ENCODE results near the gene ZNF646. TPM values are rescaled to one million over a fixed set of nuclear protein-coding genes. Genes with fewer than 3 reads are reported as not detected.
A peak's percentile ranks its signal among the peaks of the same experiment; 100 is the strongest.

Gene ZNF646
- polyA plus RNA-seq, 3 donors, result 0.46 to 6.5 (median 3.0) TPM

DNA sequence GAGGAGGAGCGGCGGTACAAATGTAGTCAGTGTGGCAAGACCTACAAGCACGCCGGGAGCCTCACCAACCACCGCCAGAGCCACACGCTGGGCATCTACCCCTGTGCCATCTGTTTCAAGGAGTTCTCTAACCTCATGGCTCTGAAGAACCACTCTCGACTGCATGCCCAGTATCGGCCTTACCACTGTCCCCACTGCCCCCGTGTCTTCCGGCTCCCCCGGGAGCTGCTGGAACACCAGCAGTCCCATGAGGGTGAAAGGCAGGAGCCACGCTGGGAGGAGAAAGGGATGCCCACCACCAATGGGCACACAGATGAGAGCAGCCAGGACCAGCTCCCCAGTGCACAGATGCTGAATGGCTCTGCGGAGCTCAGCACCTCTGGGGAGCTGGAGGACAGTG is 2.8 kb downstream of the ZNF646 start:
- Histone ChIP-seq H3K4me2 (replicated peaks; ENCODE audit: extremely low read depth, low read length, poor library complexity, severe bottlenecking) (no peak overlapping the region), H3K4me3 (replicated peaks in 1 of 3; ENCODE audit: low read depth in 2 of 3, low read length in 3 of 3) (no peak overlapping the region), H2AFZ (ENCODE audit: insufficient read depth, low read depth, low read length, poor library complexity, severe bottlenecking) (no peak overlapping the region), H3K4me1 (ENCODE audit: control insufficient read depth in 1 of 2, insufficient read depth in 2 of 2, low read length in 2 of 2) (peaks cover 31 to 45% of the 10 kb centered on the region in 2 donors), H3K79me2 (ENCODE audit: insufficient read depth, low read length) (peaks cover 91% of the 10 kb centered on the region), H3K9me3 (replicated peaks in 1 of 2; ENCODE audit: control insufficient read depth in 1 of 2, insufficient read depth in 1 of 2, low read length in 2 of 2) (no peaks in the 10 kb centered on the region), H3K36me3 (replicated peaks in 1 of 2; ENCODE audit: control insufficient read depth in 1 of 2, insufficient read depth in 2 of 2, low read length in 2 of 2) (peaks cover 54 to 59% of the 10 kb centered on the region in 2 donors), H3K9ac (ENCODE audit: insufficient read depth, low read length, poor library complexity, severe bottlenecking) (no peak overlapping the region), H4K20me1 (ENCODE audit: insufficient read depth, low read length) (peaks cover 80% of the 10 kb centered on the region), H3K27me3 (ENCODE audit: control insufficient read depth in 2 of 2, insufficient read depth in 2 of 2, low read length in 2 of 2) (no peaks in the 10 kb centered on the region), H3K27ac (ENCODE audit: low read depth in 1 of 2, low read length in 2 of 2) (no peak overlapping the region)
- DNase-seq, result no peak
- TF ChIP-seq, protein P1, sequence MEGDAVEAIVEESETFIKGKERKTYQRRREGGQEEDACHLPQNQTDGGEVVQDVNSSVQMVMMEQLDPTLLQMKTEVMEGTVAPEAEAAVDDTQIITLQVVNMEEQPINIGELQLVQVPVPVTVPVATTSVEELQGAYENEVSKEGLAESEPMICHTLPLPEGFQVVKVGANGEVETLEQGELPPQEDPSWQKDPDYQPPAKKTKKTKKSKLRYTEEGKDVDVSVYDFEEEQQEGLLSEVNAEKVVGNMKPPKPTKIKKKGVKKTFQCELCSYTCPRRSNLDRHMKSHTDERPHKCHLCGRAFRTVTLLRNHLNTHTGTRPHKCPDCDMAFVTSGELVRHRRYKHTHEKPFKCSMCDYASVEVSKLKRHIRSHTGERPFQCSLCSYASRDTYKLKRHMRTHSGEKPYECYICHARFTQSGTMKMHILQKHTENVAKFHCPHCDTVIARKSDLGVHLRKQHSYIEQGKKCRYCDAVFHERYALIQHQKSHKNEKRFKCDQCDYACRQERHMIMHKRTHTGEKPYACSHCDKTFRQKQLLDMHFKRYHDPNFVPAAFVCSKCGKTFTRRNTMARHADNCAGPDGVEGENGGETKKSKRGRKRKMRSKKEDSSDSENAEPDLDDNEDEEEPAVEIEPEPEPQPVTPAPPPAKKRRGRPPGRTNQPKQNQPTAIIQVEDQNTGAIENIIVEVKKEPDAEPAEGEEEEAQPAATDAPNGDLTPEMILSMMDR (IDR thresholded peaks at IDR 0.05), result no peak
- H3K9me3 Mint-ChIP-seq, result no peaks in the 10 kb centered on the region
- intact Hi-C loops (cut with micrococcal nuclease), result no loop called here
- H3K36me3 Mint-ChIP-seq, result peaks cover 50 to 61% of the 10 kb centered on the region in 2 donors
- over 99% methylated on average over 13 of the region's 13 CpGs for WGBS (ENCODE audit: insufficient coverage)
- no peak overlapping the region for H3K4me3 Mint-ChIP-seq
- H3K27me3 Mint-ChIP-seq (ENCODE audit: low read depth in 3 of 3), result peaks cover 0 to 2% (median 1%) of the 10 kb centered on the region in 3 donors
- H3K4me1 Mint-ChIP-seq, result peaks cover 42% of the 10 kb centered on the region
- peak overlapping the region in 5 of 7 donors; percentile 23 to 69 (median 37) for H3K27ac Mint-ChIP-seq

- intact Hi-C loops (cut with micrococcal nuclease), result no loop called here
- peak overlapping the region in 4 of 7 donors; percentile 41 to 78 (median 62) for H3K27ac Mint-ChIP-seq
- no peak for DNase-seq
- 94% methylated on average over 30 of the region's 30 CpGs for WGBS (ENCODE audit: insufficient coverage)
- H3K4me3 Mint-ChIP-seq, result no peak overlapping the region
- Histone ChIP-seq H3K4me2 (replicated peaks; ENCODE audit: extremely low read depth, low read length, poor library complexity, severe bottlenecking) (no peak overlapping the region), H4K20me1 (ENCODE audit: insufficient read depth, low read length) (peaks cover 80% of the 10 kb centered on the region), H2AFZ (ENCODE audit: insufficient read depth, low read depth, low read length, poor library complexity, severe bottlenecking) (no peak overlapping the region), H3K9ac (ENCODE audit: insufficient read depth, low read length, poor library complexity, severe bottlenecking) (no peak overlapping the region), H3K27me3 (ENCODE audit: control insufficient read depth in 2 of 2, insufficient read depth in 2 of 2, low read length in 2 of 2) (no peaks in the 10 kb centered on the region), H3K9me3 (replicated peaks in 1 of 2; ENCODE audit: control insufficient read depth in 1 of 2, insufficient read depth in 1 of 2, low read length in 2 of 2) (no peaks in the 10 kb centered on the region), H3K79me2 (ENCODE audit: insufficient read depth, low read length) (peaks cover 89% of the 10 kb centered on the region), H3K4me1 (ENCODE audit: control insufficient read depth in 1 of 2, insufficient read depth in 2 of 2, low read length in 2 of 2) (peaks cover 23 to 39% of the 10 kb centered on the region in 2 donors), H3K27ac (ENCODE audit: low read depth in 1 of 2, low read length in 2 of 2) (peak overlapping the region in 1 of 2 donors; percentile 13), H3K4me3 (replicated peaks in 1 of 3; ENCODE audit: low read depth in 2 of 3, low read length in 3 of 3) (no peak overlapping the region), H3K36me3 (replicated peaks in 1 of 2; ENCODE audit: control insufficient read depth in 1 of 2, insufficient read depth in 2 of 2, low read length in 2 of 2) (peaks cover 57 to 66% of the 10 kb centered on the region in 2 donors)
- H3K9me3 Mint-ChIP-seq, result no peaks in the 10 kb centered on the region
- peaks cover 52 to 67% of the 10 kb centered on the region in 2 donors for H3K36me3 Mint-ChIP-seq
- TF ChIP-seq, protein P1 (IDR thresholded peaks at IDR 0.05), result no peak
- H3K4me1 Mint-ChIP-seq, result peaks cover 37% of the 10 kb centered on the region
- H3K27me3 Mint-ChIP-seq (ENCODE audit: low read depth in 3 of 3), result peaks cover 0 to 5% (median 1%) of the 10 kb centered on the region in 3 donors
These were observed 3.6 kb downstream of the ZNF646 start for GRCh38 chr16:31077592-31078396.
